Activated CD4-positive, CD25-positive, alpha-beta regulatory T cell treated with anti-CD3 and anti-CD28 coated beads, Interleukin-2, amount 50 U/mL, for 16 hours (primary cell): ENCODE data around the gene CARD8.

ENCODE experiments used
- DNase-seq: peaks from one replicate; pipeline ENCODE4 v3.0.0-alpha.2; 2020; ENCODE audit warnings: low read depth, low spot score

The CARD8 gene

DNA sequence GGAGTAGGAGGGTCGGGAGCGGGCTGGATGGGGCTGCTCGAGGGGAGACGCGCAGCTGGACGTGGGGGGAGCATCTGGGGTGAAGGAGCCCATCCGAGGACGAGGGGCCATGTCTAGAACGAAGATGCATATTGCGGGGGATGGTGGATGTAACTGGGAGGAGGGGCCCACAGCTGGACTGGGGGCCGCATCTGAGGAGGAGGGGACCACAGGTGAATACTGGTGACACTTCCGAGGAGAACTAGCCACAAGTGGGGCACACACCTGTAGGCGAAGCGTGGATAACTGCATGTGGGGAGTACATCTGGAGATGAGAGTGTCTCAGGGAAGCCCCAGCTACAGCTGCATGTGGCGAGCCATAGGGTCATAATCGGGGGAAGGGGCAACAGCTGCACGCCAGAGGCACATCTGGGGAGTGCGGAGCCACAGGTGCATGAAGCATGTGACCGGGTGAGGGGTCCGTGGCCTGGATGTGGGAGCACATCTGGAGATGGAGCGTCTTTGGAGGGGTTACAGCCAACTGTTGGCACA, 84.8 kb downstream of the CARD8 start:
- no peak for DNase-seq

DNA sequence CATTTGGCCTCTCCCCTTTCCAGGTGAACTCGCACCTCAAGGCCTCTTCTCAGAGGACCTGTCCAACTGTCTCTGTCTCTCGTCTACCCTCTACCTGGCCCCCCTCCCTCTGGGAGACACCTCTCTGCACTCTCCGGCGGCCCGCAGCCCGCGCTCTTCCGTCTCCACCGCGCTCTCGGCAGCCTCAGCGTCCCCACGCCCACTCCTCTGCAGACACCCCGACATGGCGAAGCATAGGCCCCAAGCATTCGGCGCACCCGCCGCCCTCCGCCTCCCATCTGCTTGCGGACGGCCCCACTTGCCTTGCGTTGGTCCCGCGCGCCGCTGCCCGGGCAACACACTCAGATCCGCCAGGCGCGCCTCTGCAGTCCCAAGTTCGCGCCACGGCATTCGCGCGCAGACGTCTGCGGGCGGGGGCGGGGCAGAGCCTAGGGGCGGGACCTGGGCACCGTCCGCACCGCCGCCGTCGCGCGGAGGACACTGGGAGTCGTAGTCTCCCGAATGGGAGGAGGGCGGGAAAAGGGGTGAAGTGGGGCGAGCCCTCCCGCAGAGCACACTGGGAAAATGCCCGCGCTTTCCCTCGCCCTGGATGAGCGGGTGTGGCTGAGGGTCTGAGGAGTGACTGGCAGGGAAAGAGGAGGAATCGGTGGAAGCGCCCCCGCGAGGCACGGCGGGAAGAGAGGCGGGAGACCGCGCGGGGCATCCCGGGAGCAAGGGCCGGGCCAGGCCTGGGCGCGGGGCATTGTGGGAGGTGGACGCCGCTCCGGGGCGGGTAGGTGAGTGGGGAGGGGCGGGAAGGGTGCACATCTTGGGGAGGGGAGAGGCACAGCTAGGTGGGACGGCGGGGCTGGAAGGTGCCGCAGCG, 85.5 kb downstream of the CARD8 start, which contains the start of the genes LIG1 and ZSWIM9:
LIG1 (minus strand) TSS at position 406 of the 865 bp plus-strand sequence. CDS start 4,778 bp downstream, outside the sequence.
ZSWIM9 (plus strand) TSS at position 742 of the 865 bp plus-strand sequence. CDS start 1,123 bp downstream, outside the sequence.
- peak; percentile 85 for DNase-seq

DNA sequence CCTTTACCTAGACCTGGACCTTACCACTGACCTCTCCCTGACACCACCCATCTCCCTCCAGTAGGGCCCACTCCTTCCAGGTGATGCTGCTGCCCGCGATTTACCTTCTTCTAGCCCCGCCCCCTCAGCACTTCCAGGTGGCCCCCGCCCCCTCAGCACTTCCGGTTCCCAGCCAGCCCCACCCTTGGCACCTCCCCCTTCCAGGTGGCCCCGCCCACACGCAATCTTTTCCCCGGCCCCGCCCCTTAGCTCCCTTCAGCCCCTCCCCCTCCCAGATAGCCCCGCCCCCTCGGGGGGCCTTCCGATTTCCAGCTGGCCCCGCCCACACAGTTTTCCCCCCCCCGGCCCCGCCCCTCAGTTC, 86.2 kb downstream of the CARD8 start:
- DNase-seq = peak; percentile 92

DNA sequence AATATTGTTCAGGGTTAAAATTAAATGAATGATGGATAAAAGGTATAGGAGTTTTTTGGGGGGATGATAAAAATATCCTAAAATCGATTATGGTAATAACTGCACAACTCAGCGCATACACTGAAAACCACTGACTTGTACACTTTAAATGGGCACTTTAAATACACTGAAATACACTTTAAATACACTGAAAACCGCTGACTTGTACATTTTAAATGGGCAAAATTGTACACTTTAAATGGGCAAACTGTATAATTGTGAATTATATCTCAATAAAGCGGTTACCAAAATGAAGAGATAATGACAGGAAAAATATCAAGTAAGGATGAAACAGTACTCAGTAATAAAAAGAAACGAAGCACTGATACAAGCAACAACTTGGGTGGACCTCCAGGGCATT, 87.0 kb downstream of the CARD8 start:
- no peak for DNase-seq

DNA sequence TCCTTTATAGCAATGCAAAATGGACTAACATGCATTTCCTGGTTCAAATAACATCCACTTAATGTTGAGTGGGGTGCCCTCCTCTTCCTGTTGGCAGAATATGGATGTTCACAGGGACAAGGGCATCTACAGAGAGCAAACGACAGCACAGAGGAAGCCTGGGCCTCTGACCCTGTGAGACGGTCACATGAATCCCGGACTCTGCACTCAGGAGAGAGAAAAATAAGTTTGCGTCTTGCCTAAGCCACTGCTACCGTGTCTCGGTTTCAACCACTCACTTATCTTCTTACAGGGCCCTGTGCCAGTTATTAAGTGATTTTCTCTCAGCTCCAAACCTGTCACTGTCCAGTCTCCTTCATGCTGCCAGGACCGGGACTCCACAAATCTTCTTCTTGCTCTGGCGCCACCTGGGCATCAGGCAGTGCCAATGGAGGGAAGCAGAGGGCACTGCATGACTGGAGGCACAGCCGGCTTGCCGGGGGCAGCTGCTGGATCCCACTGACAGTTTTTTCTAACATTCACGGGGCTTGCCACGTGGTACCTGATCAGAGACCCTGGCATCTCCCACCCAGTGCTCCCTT, 97.4 kb downstream of the CARD8 start:
- DNase-seq = no peak
